ENCODE results near the gene RGL4.
"Not testable (repeated sequence)": the region's sequence is repeated elsewhere in the genome, so short reads cannot be mapped to it uniquely, and the experiment has no call there.

GRCh38 chr22:23671387-23671786 is 19.4 kb upstream of the RGL4 start:
- TF ChIP-seq CTCF, POLR2A (IDR thresholded peaks at IDR 0.05): not testable (repeated sequence)
